GM18507 (cell line): ENCODE measurements around the gene VSIG10L.

Source experiments
- DNase-seq: peaks from one replicate; pipeline ENCODE4 v3.0.0; 2011; ENCODE audit warnings: low read depth; ENCODE audit not compliant: insufficient read length; ENCODE audit errors: extremely low spot score
- FAIRE-seq: peaks from 2 replicates; lab custom pipeline; 2011; peaks lifted over from hg19 to GRCh38; lab: Jason Lieb, UNC

The VSIG10L gene

GRCh38 chr19:51366389-51367254 lies 24.7 kb upstream of the VSIG10L start:
- DNase-seq, result peak; percentile 94
- FAIRE-seq, result peak; percentile 98

- no peak for FAIRE-seq
- DNase-seq, result no peak
Measured at GRCh38 chr19:51365965-51366388, 24.0 kb upstream of the VSIG10L start, which contains the start of gene ETFB. Gene ETFB (minus strand): TSS chr19:51366388. CDS start chr19:51366326, 62 bp downstream.

GRCh38 chr19:51365211-51365964 lies 23.4 kb upstream of the VSIG10L start:
- FAIRE-seq, result no peak

GRCh38 chr19:51364200-51365106 lies 22.5 kb upstream of the VSIG10L start:
- DNase-seq (no peak), FAIRE-seq (no peak)

More at GRCh38 chr19:51365211-51365964, 23.4 kb upstream of the VSIG10L start:
- DNase-seq, result no peak

- no peak for FAIRE-seq
- DNase-seq, result no peak
Measured at GRCh38 chr19:51361239-51361638, 19.3 kb upstream of the VSIG10L start.

GRCh38 chr19:51359294-51359693 lies 17.4 kb upstream of the VSIG10L start:
- no peak for DNase-seq
- no peak for FAIRE-seq

- FAIRE-seq (no peak), DNase-seq (no peak)
Measured at GRCh38 chr19:51357952-51358351, 16.0 kb upstream of the VSIG10L start.

GRCh38 chr19:51356159-51356801 lies 14.3 kb upstream of the VSIG10L start:
- DNase-seq (no peak), FAIRE-seq (no peak)

GRCh38 chr19:51354742-51355148 lies 12.8 kb upstream of the VSIG10L start:
- DNase-seq (no peak), FAIRE-seq (no peak)

GRCh38 chr19:51354103-51354741 lies 12.3 kb upstream of the VSIG10L start:
- FAIRE-seq (no peak), DNase-seq (no peak)

GRCh38 chr19:51352783-51353360 lies 10.9 kb upstream of the VSIG10L start:
- DNase-seq, result no peak
- FAIRE-seq, result no peak

- FAIRE-seq (no peak), DNase-seq (no peak)
Measured at GRCh38 chr19:51351266-51351990, 9.5 kb upstream of the VSIG10L start.

- no peak for FAIRE-seq
Measured at GRCh38 chr19:51347209-51347928, 5.4 kb upstream of the VSIG10L start.

GRCh38 chr19:51346742-51347141 lies 4.8 kb upstream of the VSIG10L start:
- DNase-seq (no peak), FAIRE-seq (no peak)

More at GRCh38 chr19:51347209-51347928, 5.4 kb upstream of the VSIG10L start:
- no peak for DNase-seq

- DNase-seq, result no peak
- FAIRE-seq, result no peak
Measured at GRCh38 chr19:51345076-51345620, 3.2 kb upstream of the VSIG10L start.

- FAIRE-seq (no peak), DNase-seq (no peak)
Measured at GRCh38 chr19:51342631-51343569, 961 bp upstream of the VSIG10L start.
